Body of pancreas (tissue), 4 donors: Measurements from ENCODE around the gene GGPS1.

Source experiments
- POLR2A ChIP-seq, 3 donors: fragments of 450-650 bp; IDR thresholded peaks; one replicate each; pipeline ENCODE4 v1.6.1; 2016; ENCODE audit warnings: antibody characterized with exemption in 3 of 3, mild to moderate bottlenecking in 2 of 3
- TF ChIP-seq, protein P1 (sequence below), 7 experiments: fragments of 450-650 bp in 4 of 7; fragments of 200-600 bp in 3 of 7; sonication (generic) in 3 of 7; IDR thresholded peaks; one replicate each; pipeline ENCODE4 v1.5.1; 2016 to 2019; ENCODE audit warnings: antibody characterized with exemption in 7 of 7

- TF ChIP-seq, protein P1, sequence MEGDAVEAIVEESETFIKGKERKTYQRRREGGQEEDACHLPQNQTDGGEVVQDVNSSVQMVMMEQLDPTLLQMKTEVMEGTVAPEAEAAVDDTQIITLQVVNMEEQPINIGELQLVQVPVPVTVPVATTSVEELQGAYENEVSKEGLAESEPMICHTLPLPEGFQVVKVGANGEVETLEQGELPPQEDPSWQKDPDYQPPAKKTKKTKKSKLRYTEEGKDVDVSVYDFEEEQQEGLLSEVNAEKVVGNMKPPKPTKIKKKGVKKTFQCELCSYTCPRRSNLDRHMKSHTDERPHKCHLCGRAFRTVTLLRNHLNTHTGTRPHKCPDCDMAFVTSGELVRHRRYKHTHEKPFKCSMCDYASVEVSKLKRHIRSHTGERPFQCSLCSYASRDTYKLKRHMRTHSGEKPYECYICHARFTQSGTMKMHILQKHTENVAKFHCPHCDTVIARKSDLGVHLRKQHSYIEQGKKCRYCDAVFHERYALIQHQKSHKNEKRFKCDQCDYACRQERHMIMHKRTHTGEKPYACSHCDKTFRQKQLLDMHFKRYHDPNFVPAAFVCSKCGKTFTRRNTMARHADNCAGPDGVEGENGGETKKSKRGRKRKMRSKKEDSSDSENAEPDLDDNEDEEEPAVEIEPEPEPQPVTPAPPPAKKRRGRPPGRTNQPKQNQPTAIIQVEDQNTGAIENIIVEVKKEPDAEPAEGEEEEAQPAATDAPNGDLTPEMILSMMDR (IDR thresholded peaks at IDR 0.05): no peak
- no peak for TF ChIP-seq POLR2A (IDR thresholded peaks at IDR 0.05)
These were observed 12.6 kb upstream of the GGPS1 start for GRCh38 chr1:235315735-235316134.
